Liver (tissue), 3 donors: ENCODE measurements around the gene ATF4.

Source experiments
- HNF4A ChIP-seq, 2 donors: conservative IDR thresholded peaks; 2 replicates each; pipeline ENCODE4 v1.6.1; 2016; ENCODE audit warnings: antibody characterized with exemption in 2 of 2, mild to moderate bottlenecking in 2 of 2
- TF ChIP-seq, protein P1 (sequence below): fragments of 150-350 bp; IDR thresholded peaks from 2 replicates; pipeline ENCODE4 v1.5.1; 2017; ENCODE audit warnings: improper control_type of control experiment, low read depth, low read length; ENCODE audit not compliant: missing input control
- donor health status: healthy.
- donor health status: healthy.

DNA sequence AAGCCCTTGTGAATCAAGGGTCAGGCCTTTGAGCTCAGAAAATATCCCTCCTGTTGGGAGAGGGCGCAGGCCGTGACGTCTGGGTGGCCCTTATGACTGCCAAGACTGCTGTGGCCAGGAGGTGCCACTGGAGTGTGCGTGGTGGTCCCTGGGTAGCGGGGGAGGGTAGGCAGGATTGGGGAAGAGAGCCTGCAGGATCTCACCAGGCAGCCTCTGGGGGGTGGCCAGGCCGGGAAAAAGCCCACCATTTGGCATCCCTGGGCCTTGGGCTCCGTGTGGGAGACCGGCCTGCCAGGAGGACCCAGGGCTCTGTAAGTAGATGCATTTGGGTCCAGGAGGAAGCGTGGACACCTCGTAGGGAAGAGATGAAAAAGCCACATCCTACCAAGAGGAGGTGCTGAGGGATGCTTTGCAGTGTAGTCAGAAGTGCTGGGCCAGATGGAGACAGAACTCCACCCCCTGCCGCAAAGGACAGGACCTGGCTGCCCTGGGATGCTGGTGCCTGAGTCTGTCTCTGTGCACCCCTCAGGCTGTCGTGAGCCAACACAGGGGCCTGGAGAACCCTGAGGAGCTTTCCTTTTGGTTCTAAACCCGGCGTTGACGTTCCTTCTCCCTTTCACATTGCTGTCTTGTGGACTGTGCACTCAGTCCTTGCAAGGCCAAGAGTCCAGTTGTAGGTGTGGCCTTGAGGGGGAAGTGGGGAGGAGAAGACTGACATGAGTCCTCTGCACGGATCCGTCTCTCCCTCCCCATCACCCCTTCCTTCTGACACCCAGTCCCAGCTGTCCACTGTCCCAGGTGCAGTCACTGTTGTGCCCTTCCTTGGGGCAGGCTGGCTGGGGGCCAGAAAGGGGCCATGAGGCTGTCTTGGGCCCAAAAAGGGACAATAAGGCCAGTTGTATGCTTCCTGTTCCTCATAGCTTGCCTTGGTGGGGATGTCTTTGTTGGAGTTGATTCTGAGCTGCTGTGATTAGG lies 31.0 kb upstream of the ATF4 start:
- TF ChIP-seq, protein P1, sequence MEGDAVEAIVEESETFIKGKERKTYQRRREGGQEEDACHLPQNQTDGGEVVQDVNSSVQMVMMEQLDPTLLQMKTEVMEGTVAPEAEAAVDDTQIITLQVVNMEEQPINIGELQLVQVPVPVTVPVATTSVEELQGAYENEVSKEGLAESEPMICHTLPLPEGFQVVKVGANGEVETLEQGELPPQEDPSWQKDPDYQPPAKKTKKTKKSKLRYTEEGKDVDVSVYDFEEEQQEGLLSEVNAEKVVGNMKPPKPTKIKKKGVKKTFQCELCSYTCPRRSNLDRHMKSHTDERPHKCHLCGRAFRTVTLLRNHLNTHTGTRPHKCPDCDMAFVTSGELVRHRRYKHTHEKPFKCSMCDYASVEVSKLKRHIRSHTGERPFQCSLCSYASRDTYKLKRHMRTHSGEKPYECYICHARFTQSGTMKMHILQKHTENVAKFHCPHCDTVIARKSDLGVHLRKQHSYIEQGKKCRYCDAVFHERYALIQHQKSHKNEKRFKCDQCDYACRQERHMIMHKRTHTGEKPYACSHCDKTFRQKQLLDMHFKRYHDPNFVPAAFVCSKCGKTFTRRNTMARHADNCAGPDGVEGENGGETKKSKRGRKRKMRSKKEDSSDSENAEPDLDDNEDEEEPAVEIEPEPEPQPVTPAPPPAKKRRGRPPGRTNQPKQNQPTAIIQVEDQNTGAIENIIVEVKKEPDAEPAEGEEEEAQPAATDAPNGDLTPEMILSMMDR: no peak
- no peak for TF ChIP-seq HNF4A (conservative IDR thresholded peaks at IDR 0.05)
